ENCODE measurements around the gene CFAP298.
"Not testable (repeated sequence)": the region's sequence is repeated elsewhere in the genome, so short reads cannot be mapped to it uniquely, and the experiment has no call there.

The CFAP298 gene

GRCh38 chr21:32612075-32612998 is at the start of gene CFAP298:
CFAP298 (minus strand) TSS chr21:32612377; CDS start chr21:32612243, 134 bp downstream.
- Histone ChIP-seq H3K27me3 (ENCODE audit: control insufficient read depth, insufficient read depth, low read length) (no peaks in the 10 kb centered on the region), H3K4me3 (ENCODE audit: low read depth, low read length) (peak within 1 kb of the TSS; percentile 89), H3K4me1 (ENCODE audit: control insufficient read depth, insufficient read depth, low read length) (peaks cover 5% of the 10 kb centered on the region; the same call in 1 of the 2 replicates), H3K9ac (ENCODE audit: low read depth, low read length) (peak within 1 kb of the TSS; percentile 83), H3K27ac (ENCODE audit: low read depth, low read length) (peak within 1 kb of the TSS; percentile 95), H3K36me3 (ENCODE audit: control insufficient read depth, insufficient read depth, low read length) (peaks cover 28% of the 10 kb centered on the region), H3K9me3 (ENCODE audit: control insufficient read depth, insufficient read depth, low read length) (no peaks in the 10 kb centered on the region)

GRCh38 chr21:32661026-32661782 is 49.0 kb upstream of the CFAP298 start:
- not testable (repeated sequence) for H3K27ac ChIP-seq (ENCODE audit: low read depth, low read length); H3K9ac ChIP-seq (ENCODE audit: low read depth, low read length); H3K27me3 ChIP-seq (ENCODE audit: control insufficient read depth, insufficient read depth, low read length); H3K36me3 ChIP-seq (ENCODE audit: control insufficient read depth, insufficient read depth, low read length); H3K4me1 ChIP-seq (ENCODE audit: control insufficient read depth, insufficient read depth, low read length); H3K4me3 ChIP-seq (ENCODE audit: low read depth, low read length)
- H3K9me3 ChIP-seq (ENCODE audit: control insufficient read depth, insufficient read depth, low read length), result peaks cover 13% of the 10 kb centered on the region; the same call in 1 of the 2 replicates

- H3K27me3 ChIP-seq (ENCODE audit: control insufficient read depth, insufficient read depth, low read length), result no peaks in the 10 kb centered on the region
- no peak overlapping the region for H3K4me3 ChIP-seq (ENCODE audit: low read depth, low read length)
- H3K9ac ChIP-seq (ENCODE audit: low read depth, low read length), result no peak overlapping the region
- H3K9me3 ChIP-seq (ENCODE audit: control insufficient read depth, insufficient read depth, low read length), result peaks cover 2% of the 10 kb centered on the region; the same call in 1 of the 2 replicates
- no peak overlapping the region for H3K27ac ChIP-seq (ENCODE audit: low read depth, low read length)
- 0 out of 2 replicates have a peak, but pooled peaks cover 4% of the 10 kb centered on the region for H3K36me3 ChIP-seq (ENCODE audit: control insufficient read depth, insufficient read depth, low read length)
- no peaks in the 10 kb centered on the region for H3K4me1 ChIP-seq (ENCODE audit: control insufficient read depth, insufficient read depth, low read length)
Measured at GRCh38 chr21:32658524-32658923, 46.3 kb upstream of the CFAP298 start.

GRCh38 chr21:32653326-32653901 is 41.2 kb upstream of the CFAP298 start:
- Histone ChIP-seq H3K9ac (ENCODE audit: low read depth, low read length) (no peak overlapping the region), H3K36me3 (ENCODE audit: control insufficient read depth, insufficient read depth, low read length) (0 out of 2 replicates have a peak, but pooled peaks cover 4% of the 10 kb centered on the region), H3K9me3 (ENCODE audit: control insufficient read depth, insufficient read depth, low read length) (no peaks in the 10 kb centered on the region), H3K4me3 (ENCODE audit: low read depth, low read length) (no peak overlapping the region), H3K27me3 (ENCODE audit: control insufficient read depth, insufficient read depth, low read length) (no peaks in the 10 kb centered on the region), H3K27ac (ENCODE audit: low read depth, low read length) (no peak overlapping the region), H3K4me1 (ENCODE audit: control insufficient read depth, insufficient read depth, low read length) (no peaks in the 10 kb centered on the region)

GRCh38 chr21:32648165-32648564 is 36.0 kb upstream of the CFAP298 start:
- Histone ChIP-seq H3K4me3 (ENCODE audit: low read depth, low read length) (no peak overlapping the region), H3K9me3 (ENCODE audit: control insufficient read depth, insufficient read depth, low read length) (no peaks in the 10 kb centered on the region), H3K9ac (ENCODE audit: low read depth, low read length) (no peak overlapping the region), H3K4me1 (ENCODE audit: control insufficient read depth, insufficient read depth, low read length) (peaks cover 28% of the 10 kb centered on the region), H3K36me3 (ENCODE audit: control insufficient read depth, insufficient read depth, low read length) (no peaks in the 10 kb centered on the region), H3K27ac (ENCODE audit: low read depth, low read length) (no peak overlapping the region), H3K27me3 (ENCODE audit: control insufficient read depth, insufficient read depth, low read length) (no peaks in the 10 kb centered on the region)

GRCh38 chr21:32645261-32646182 is 33.3 kb upstream of the CFAP298 start:
- peak overlapping the region; percentile 52 for H3K27ac ChIP-seq (ENCODE audit: low read depth, low read length)
- H3K4me3 ChIP-seq (ENCODE audit: low read depth, low read length), result peak overlapping the region; percentile 64
- no peaks in the 10 kb centered on the region for H3K27me3 ChIP-seq (ENCODE audit: control insufficient read depth, insufficient read depth, low read length)
- peaks cover 28% of the 10 kb centered on the region for H3K4me1 ChIP-seq (ENCODE audit: control insufficient read depth, insufficient read depth, low read length)
- H3K9me3 ChIP-seq (ENCODE audit: control insufficient read depth, insufficient read depth, low read length), result no peaks in the 10 kb centered on the region
- peaks cover 4% of the 10 kb centered on the region; the same call in 1 of the 2 replicates for H3K36me3 ChIP-seq (ENCODE audit: control insufficient read depth, insufficient read depth, low read length)
- H3K9ac ChIP-seq (ENCODE audit: low read depth, low read length), result no peak overlapping the region

GRCh38 chr21:32641710-32642698 is 29.8 kb upstream of the CFAP298 start:
- Histone ChIP-seq H3K9me3 (ENCODE audit: control insufficient read depth, insufficient read depth, low read length) (no peaks in the 10 kb centered on the region), H3K27me3 (ENCODE audit: control insufficient read depth, insufficient read depth, low read length) (no peaks in the 10 kb centered on the region), H3K27ac (ENCODE audit: low read depth, low read length) (no peak overlapping the region), H3K4me3 (ENCODE audit: low read depth, low read length) (no peak overlapping the region), H3K36me3 (ENCODE audit: control insufficient read depth, insufficient read depth, low read length) (peaks cover 4% of the 10 kb centered on the region; the same call in 1 of the 2 replicates), H3K4me1 (ENCODE audit: control insufficient read depth, insufficient read depth, low read length) (peaks cover 28% of the 10 kb centered on the region), H3K9ac (ENCODE audit: low read depth, low read length) (no peak overlapping the region)

- Histone ChIP-seq H3K4me3 (ENCODE audit: low read depth, low read length) (no peak overlapping the region), H3K36me3 (ENCODE audit: control insufficient read depth, insufficient read depth, low read length) (peaks cover 6% of the 10 kb centered on the region; the same call in 1 of the 2 replicates), H3K9ac (ENCODE audit: low read depth, low read length) (no peak overlapping the region), H3K27me3 (ENCODE audit: control insufficient read depth, insufficient read depth, low read length) (no peaks in the 10 kb centered on the region), H3K9me3 (ENCODE audit: control insufficient read depth, insufficient read depth, low read length) (no peaks in the 10 kb centered on the region), H3K4me1 (ENCODE audit: control insufficient read depth, insufficient read depth, low read length) (no peaks in the 10 kb centered on the region), H3K27ac (ENCODE audit: low read depth, low read length) (no peak overlapping the region)
Measured at GRCh38 chr21:32626621-32627196, 14.5 kb upstream of the CFAP298 start.

- H3K9me3 ChIP-seq (ENCODE audit: control insufficient read depth, insufficient read depth, low read length); H3K4me1 ChIP-seq (ENCODE audit: control insufficient read depth, insufficient read depth, low read length); H3K9ac ChIP-seq (ENCODE audit: low read depth, low read length); H3K4me3 ChIP-seq (ENCODE audit: low read depth, low read length); H3K27ac ChIP-seq (ENCODE audit: low read depth, low read length); H3K27me3 ChIP-seq (ENCODE audit: control insufficient read depth, insufficient read depth, low read length); H3K36me3 ChIP-seq (ENCODE audit: control insufficient read depth, insufficient read depth, low read length): not testable (repeated sequence)
Measured at GRCh38 chr21:32618218-32618617, 6.0 kb upstream of the CFAP298 start.
